Measurements from ENCODE around the gene RANBP17.

GRCh38 chr5:170880084-170880483 lies 18.3 kb downstream of the RANBP17 start:
- TF ChIP-seq CTCF (conservative IDR thresholded peaks at IDR 0.05; ENCODE audit: low read depth, low read length) (no peak), CEBPB (IDR thresholded peaks at IDR 0.05; ENCODE audit: low read depth, low read length) (no peak), RCOR1 (IDR thresholded peaks at IDR 0.05; ENCODE audit: insufficient replicate concordance, low read length) (no peak), POLR2A (IDR thresholded peaks at IDR 0.05; ENCODE audit: low read depth, low read length) (no peak), RAD21 (IDR thresholded peaks at IDR 0.05; ENCODE audit: low read length) (no peak), CHD1 (IDR thresholded peaks at IDR 0.05; ENCODE audit: low read depth, low read length) (no peak)

All from IMR-90 (cell line).